ENCODE measurements around the gene MED4. TPM values are rescaled to one million over a fixed set of nuclear protein-coding genes. Genes with fewer than 3 reads are reported as not detected.

MED4 gene
- total and polyA plus RNA-seq, 2 of the 8 experiments (the other 6 are each of a cell fraction or from before 2014, with no cell fraction given): 25.7 to 48.1 TPM

DNA sequence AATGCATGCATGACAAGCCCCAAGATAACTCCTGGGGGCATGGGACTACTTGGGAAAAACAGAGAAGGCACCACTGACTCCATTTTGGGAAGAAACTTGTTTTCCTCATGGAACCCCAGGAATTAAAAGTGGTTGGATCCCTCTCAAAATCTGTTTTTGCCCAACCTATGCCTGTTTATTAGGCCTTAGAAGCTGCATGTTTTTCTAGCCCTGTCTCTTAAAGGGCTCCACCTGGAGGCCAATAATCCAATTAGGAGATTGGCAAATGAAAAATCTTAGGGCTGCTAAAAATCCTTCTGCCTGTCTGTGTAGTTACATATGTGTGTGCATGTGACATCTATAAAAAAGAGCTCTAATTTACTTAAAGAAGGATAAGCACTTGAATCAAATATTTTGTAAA is 26.9 kb downstream of the MED4 start:
- CTCF ChIA-PET (ENCODE audit: partially characterized antibody): no interaction called here
- no peak for FAIRE-seq

More for the DNA sequence above, 26.9 kb downstream of the MED4 start:
- no peaks in the 10 kb centered on the region for H3K23me2 ChIP-seq (ENCODE audit: low read depth, low read length)
- no peaks in the 10 kb centered on the region for H3K27me3 ChIP-seq (replicated peaks in 1 of 4; ENCODE audit: control insufficient read depth in 3 of 4, extremely low read depth in 1 of 4, insufficient read depth in 3 of 4, low read length in 3 of 4)
- H4K20me1 ChIP-seq (replicated peaks in 1 of 2; ENCODE audit: control insufficient read depth in 1 of 2, insufficient read depth in 2 of 2, low read length in 2 of 2): no peaks in the 10 kb centered on the region
- no peak overlapping the region for H3K23ac ChIP-seq (ENCODE audit: insufficient read length)
- H2BK20ac ChIP-seq (ENCODE audit: low read length): no peak overlapping the region
- no peak overlapping the region for H2BK15ac ChIP-seq (ENCODE audit: low read length)
- H3K14ac ChIP-seq (ENCODE audit: insufficient read length): no peak overlapping the region
- no peak overlapping the region for H3K9ac ChIP-seq (replicated peaks in 1 of 4; ENCODE audit: extremely low read depth in 1 of 4, low read depth in 3 of 4, low read length in 3 of 4)
- no peak overlapping the region for H4K5ac ChIP-seq (ENCODE audit: insufficient read length, low read depth, low read length)
- H3K18ac ChIP-seq (ENCODE audit: extremely low read depth, low read length): no peak overlapping the region
- no peak overlapping the region for H4K91ac ChIP-seq (replicated peaks; ENCODE audit: insufficient read length, low read length)
- no peak for TF ChIP-seq KDM5A (IDR thresholded peaks at IDR 0.05; ENCODE audit: low read length)
- no peak for TF ChIP-seq FOSL1 (IDR thresholded peaks at IDR 0.05; ENCODE audit: insufficient read depth, low read depth, low read length)
- TF ChIP-seq HDAC2 (IDR thresholded peaks at IDR 0.05; ENCODE audit: borderline replicate concordance in 1 of 2, low read depth in 2 of 2, low read length in 2 of 2): no peak
- TF ChIP-seq TBP (IDR thresholded peaks at IDR 0.05; ENCODE audit: low read depth, low read length): no peak
- TF ChIP-seq, protein P1, sequence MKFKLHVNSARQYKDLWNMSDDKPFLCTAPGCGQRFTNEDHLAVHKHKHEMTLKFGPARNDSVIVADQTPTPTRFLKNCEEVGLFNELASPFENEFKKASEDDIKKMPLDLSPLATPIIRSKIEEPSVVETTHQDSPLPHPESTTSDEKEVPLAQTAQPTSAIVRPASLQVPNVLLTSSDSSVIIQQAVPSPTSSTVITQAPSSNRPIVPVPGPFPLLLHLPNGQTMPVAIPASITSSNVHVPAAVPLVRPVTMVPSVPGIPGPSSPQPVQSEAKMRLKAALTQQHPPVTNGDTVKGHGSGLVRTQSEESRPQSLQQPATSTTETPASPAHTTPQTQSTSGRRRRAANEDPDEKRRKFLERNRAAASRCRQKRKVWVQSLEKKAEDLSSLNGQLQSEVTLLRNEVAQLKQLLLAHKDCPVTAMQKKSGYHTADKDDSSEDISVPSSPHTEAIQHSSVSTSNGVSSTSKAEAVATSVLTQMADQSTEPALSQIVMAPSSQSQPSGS (IDR thresholded peaks at IDR 0.05; ENCODE audit: low read length): no peak
- no peak for TF ChIP-seq BCL11A (IDR thresholded peaks at IDR 0.05; ENCODE audit: low read depth in 2 of 2, low read length in 2 of 2)
- TF ChIP-seq CBX8 (IDR thresholded peaks at IDR 0.05; ENCODE audit: borderline replicate concordance, low read depth, low read length): no peak
- no peak for TF ChIP-seq BACH1 (IDR thresholded peaks at IDR 0.05; ENCODE audit: low read length)
- no peak for TF ChIP-seq CEBPB (IDR thresholded peaks at IDR 0.05; ENCODE audit: low read depth, low read length)
- no peak overlapping the region for H2AFZ ChIP-seq (ENCODE audit: low read length)
- H3K27ac ChIP-seq (ENCODE audit: low read depth, low read length): no peak overlapping the region
- no peak overlapping the region for H3K4me2 ChIP-seq (ENCODE audit: insufficient read depth in 1 of 2, low read depth in 2 of 2, low read length in 2 of 2)
- H3K79me1 ChIP-seq (ENCODE audit: low read depth, low read length): no peaks in the 10 kb centered on the region
- H2AK5ac ChIP-seq (ENCODE audit: low read depth, low read length): no peak overlapping the region
- POLR2A ChIA-PET (ENCODE audit: partially characterized antibody): interaction anchor here (1.3 kb wide), 1 partner anchor 30 kb away, joined by 3 read pairs; no protein-coding TSS in a partner anchor
- no peak overlapping the region for H2BK120ac ChIP-seq (replicated peaks; ENCODE audit: low read depth, low read length)
- peaks cover 68% of the 10 kb centered on the region in 2 experiments for H3K9me3 ChIP-seq (ENCODE audit: insufficient read depth in 2 of 2, low read depth in 1 of 2, low read length in 1 of 2)
- no peak overlapping the region for H2BK5ac ChIP-seq (ENCODE audit: low read depth, low read length)
- H4K8ac ChIP-seq (ENCODE audit: extremely low read depth, insufficient read depth, low read length): no peak overlapping the region
- no peaks in the 10 kb centered on the region for H3K4me1 ChIP-seq (replicated peaks in 1 of 4; ENCODE audit: control insufficient read depth in 3 of 4, insufficient read depth in 4 of 4, low read length in 3 of 4)
- DNase-seq (ENCODE audit: low read depth in 1 of 2, low spot score in 2 of 2): no peak
- peaks cover 8 to 76% (median 47%) of the 10 kb centered on the region in 4 experiments; a peak in 7 of 8 replicates for H3K36me3 ChIP-seq (ENCODE audit: control insufficient read depth in 2 of 4, insufficient read depth in 4 of 4, low read length in 3 of 4)
- no peak overlapping the region for H2BK12ac ChIP-seq (ENCODE audit: low read depth, low read length)
- peak overlapping the region in 1 of 4 experiments; percentile 35; a peak in 1 of 8 replicates for H3K4me3 ChIP-seq (ENCODE audit: extremely low read depth in 1 of 4, insufficient read depth in 2 of 4, low read depth in 3 of 4, low read length in 4 of 4)
- no peak overlapping the region for H3K56ac ChIP-seq (replicated peaks; ENCODE audit: insufficient read length, low read depth, low read length)
- H3K4ac ChIP-seq (replicated peaks; ENCODE audit: insufficient read length, low read depth, low read length): no peak overlapping the region
- H3K79me2 ChIP-seq (ENCODE audit: control insufficient read depth in 1 of 2, insufficient read depth in 2 of 2, low read length in 2 of 2): no peaks in the 10 kb centered on the region
